GM23338 (cell line): Measurements from ENCODE around the gene STIL. TPM values are rescaled to one million over a fixed set of nuclear protein-coding genes. Genes with fewer than 3 reads are reported as not detected.

Experiments used
- ATAC-seq: fragments of 200-7000 bp; cut with Tn5 transposase; 3 replicates; pipeline ENCODE4 v1.9.1; 2020
- DNase-seq: peaks from one replicate; pipeline ENCODE4 v3.0.0-alpha.2; 2015; ENCODE audit warnings: low spot score
- H2AFZ ChIP-seq: fragments of 200-600 bp; sonication (generic); 2 replicates; pipeline ENCODE4 v1.8.0; 2016; ENCODE audit warnings: antibody characterized with exemption, mild to moderate bottlenecking, moderate library complexity
- H3F3A ChIP-seq: fragments of 200-600 bp; sonication (generic); replicated peaks from 2 replicates; pipeline ENCODE4 v1.8.0; 2017; ENCODE audit warnings: antibody characterized with exemption, mixed run types, low read depth
- H3K27ac ChIP-seq: fragments of 200-600 bp; sonication (generic); 2 replicates; pipeline ENCODE4 v1.6.1; 2016; ENCODE audit warnings: low read depth
- H3K27me3 ChIP-seq: fragments of 200-600 bp; sonication (generic); 2 replicates; pipeline ENCODE4 v1.8.0; 2016; ENCODE audit warnings: mild to moderate bottlenecking, mixed run types, moderate library complexity; ENCODE audit not compliant: insufficient read depth
- H3K36me3 ChIP-seq: fragments of 200-600 bp; sonication (generic); 2 replicates; pipeline ENCODE4 v1.8.0; 2016; ENCODE audit warnings: mild to moderate bottlenecking; ENCODE audit not compliant: insufficient read depth
- H3K4me1 ChIP-seq: fragments of 200-600 bp; sonication (generic); 2 replicates; pipeline ENCODE4 v1.8.0; 2016; ENCODE audit warnings: mild to moderate bottlenecking, moderate library complexity; ENCODE audit not compliant: insufficient read depth
- H3K4me2 ChIP-seq: fragments of 200-600 bp; sonication (generic); 2 replicates; pipeline ENCODE4 v1.7.1; 2017; ENCODE audit warnings: mixed run types
- H3K4me3 ChIP-seq: fragments of 200-600 bp; sonication (generic); 2 replicates; pipeline ENCODE4 v1.6.1; 2016; ENCODE audit warnings: mixed run types
- H3K79me2 ChIP-seq: fragments of 200-600 bp; sonication (generic); replicated peaks from 2 replicates; pipeline ENCODE4 v1.8.0; 2017; ENCODE audit warnings: mild to moderate bottlenecking; ENCODE audit not compliant: insufficient read depth
- H3K9me2 ChIP-seq: fragments of 200-600 bp; sonication (generic); 2 replicates; pipeline ENCODE4 v1.8.0; 2017; ENCODE audit not compliant: insufficient read depth
- H4K20me1 ChIP-seq: fragments of 200-600 bp; sonication (generic); replicated peaks from 2 replicates; pipeline ENCODE4 v1.8.0; 2017; ENCODE audit warnings: mild to moderate bottlenecking; ENCODE audit not compliant: insufficient read depth
- H3K27ac Mint-ChIP-seq: 2 replicates; pipeline ENCODE4 v1.8.0; 2020; ENCODE audit warnings: inconsistent platforms, mild to moderate bottlenecking, moderate library complexity, mixed read lengths
- H3K27me3 Mint-ChIP-seq: 3 replicates; pipeline ENCODE4 v1.8.0; 2022; ENCODE audit warnings: low read depth, mild to moderate bottlenecking, moderate library complexity, mixed read lengths, inconsistent platforms; ENCODE audit not compliant: insufficient read depth, poor library complexity
- H3K36me3 Mint-ChIP-seq: 3 replicates; pipeline ENCODE4 v1.8.0; 2021; ENCODE audit warnings: low read depth, mild to moderate bottlenecking, inconsistent platforms, moderate library complexity, mixed read lengths
- H3K4me1 Mint-ChIP-seq: 3 replicates; pipeline ENCODE4 v1.8.0; 2020; ENCODE audit warnings: mild to moderate bottlenecking, inconsistent platforms, mixed read lengths
- H3K4me3 Mint-ChIP-seq: 3 replicates; pipeline ENCODE4 v1.8.0; 2021; ENCODE audit warnings: moderate library complexity, mild to moderate bottlenecking, inconsistent platforms, mixed read lengths
- H3K9me3 Mint-ChIP-seq: 3 replicates; pipeline ENCODE4 v1.8.0; 2020; ENCODE audit warnings: moderate library complexity, mild to moderate bottlenecking, inconsistent platforms, mixed read lengths
- EZH2 ChIP-seq: fragments of 200-600 bp; sonication (generic); IDR thresholded peaks from one replicate; pipeline ENCODE4 v1.8.0; 2017; ENCODE audit warnings: antibody characterized with exemption, mild to moderate bottlenecking, low read depth; ENCODE audit not compliant: unreplicated experiment
- JUNB ChIP-seq: IDR thresholded peaks from one replicate; pipeline ENCODE4 v1.6.1; 2016; ENCODE audit warnings: antibody characterized with exemption; ENCODE audit not compliant: unreplicated experiment
- STAT1 ChIP-seq: IDR thresholded peaks from one replicate; pipeline ENCODE4 v1.6.1; 2016; ENCODE audit warnings: antibody characterized with exemption; ENCODE audit not compliant: unreplicated experiment
- ZNF331 ChIP-seq: fragments of 250-450 bp; sonication (Bioruptor Pico); IDR thresholded peaks from 2 replicates; pipeline ENCODE4 v1.5.0; 2020; ENCODE audit warnings: low read depth, mild to moderate bottlenecking, moderate library complexity
- polyA plus RNA-seq: library from polyadenylated mRNA; unstranded; fragments of >200 nt; fragmentation: Nextera tagmentation; extraction: Ambion mirVana; gene quantifications from 2 replicates; pipeline ENCODE4 v1.2.1, GENCODE V29; 2016
- total RNA-seq: library from RNA; depleted of rRNA; stranded (reverse); fragments of >200 nt; shearing (Covaris generic); gene quantifications from 2 replicates; pipeline ENCODE4 v1.2.3, GENCODE V29; 2014
- TF ChIP-seq, protein P1 (sequence below): IDR thresholded peaks from one replicate; pipeline ENCODE4 v1.6.1; 2018; ENCODE audit warnings: antibody characterized with exemption; ENCODE audit not compliant: unreplicated experiment
- TF ChIP-seq, protein P2 (sequence below), 2 experiments: fragments of 200-600 bp in 1 of 2; sonication (generic) in 1 of 2; conservative IDR thresholded peaks; 2 replicates each; pipeline versions ENCODE4 v1.5.1 to v1.6.1; 2016 to 2017; ENCODE audit warnings: antibody characterized with exemption in 2 of 2, low read depth in 2 of 2, mild to moderate bottlenecking in 2 of 2, moderate library complexity in 1 of 2
- TF ChIP-seq, protein P3 (sequence below): fragments of 250-450 bp; sonication (Bioruptor Pico); IDR thresholded peaks from 2 replicates; pipeline ENCODE4 v1.5.0; 2020; ENCODE audit warnings: mild to moderate bottlenecking, moderate library complexity

The STIL gene
- total and polyA plus RNA-seq, 2 experiments from 2014 or later: 15.6 to 38.2 TPM

DNA sequence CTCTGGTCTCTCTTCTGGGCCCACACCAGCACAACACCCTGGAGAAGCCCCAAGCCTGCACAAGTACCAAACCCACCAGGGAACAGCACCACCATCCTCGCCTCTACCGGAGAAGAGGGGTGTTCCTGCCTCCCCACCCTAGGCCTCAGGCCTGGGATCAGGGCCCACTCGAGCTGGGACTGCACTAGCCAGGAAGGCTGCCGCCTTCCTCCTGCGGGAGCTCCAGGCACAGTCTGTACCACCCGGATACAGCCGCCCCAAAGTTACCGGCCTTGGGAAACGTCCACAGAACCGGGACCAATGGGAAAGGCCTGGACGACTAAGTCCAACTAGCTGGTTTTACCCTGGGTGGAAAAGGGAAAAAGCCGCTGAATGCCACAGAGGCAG lies 85.3 kb downstream of the STIL start (continued):
- TF ChIP-seq, protein P1, sequence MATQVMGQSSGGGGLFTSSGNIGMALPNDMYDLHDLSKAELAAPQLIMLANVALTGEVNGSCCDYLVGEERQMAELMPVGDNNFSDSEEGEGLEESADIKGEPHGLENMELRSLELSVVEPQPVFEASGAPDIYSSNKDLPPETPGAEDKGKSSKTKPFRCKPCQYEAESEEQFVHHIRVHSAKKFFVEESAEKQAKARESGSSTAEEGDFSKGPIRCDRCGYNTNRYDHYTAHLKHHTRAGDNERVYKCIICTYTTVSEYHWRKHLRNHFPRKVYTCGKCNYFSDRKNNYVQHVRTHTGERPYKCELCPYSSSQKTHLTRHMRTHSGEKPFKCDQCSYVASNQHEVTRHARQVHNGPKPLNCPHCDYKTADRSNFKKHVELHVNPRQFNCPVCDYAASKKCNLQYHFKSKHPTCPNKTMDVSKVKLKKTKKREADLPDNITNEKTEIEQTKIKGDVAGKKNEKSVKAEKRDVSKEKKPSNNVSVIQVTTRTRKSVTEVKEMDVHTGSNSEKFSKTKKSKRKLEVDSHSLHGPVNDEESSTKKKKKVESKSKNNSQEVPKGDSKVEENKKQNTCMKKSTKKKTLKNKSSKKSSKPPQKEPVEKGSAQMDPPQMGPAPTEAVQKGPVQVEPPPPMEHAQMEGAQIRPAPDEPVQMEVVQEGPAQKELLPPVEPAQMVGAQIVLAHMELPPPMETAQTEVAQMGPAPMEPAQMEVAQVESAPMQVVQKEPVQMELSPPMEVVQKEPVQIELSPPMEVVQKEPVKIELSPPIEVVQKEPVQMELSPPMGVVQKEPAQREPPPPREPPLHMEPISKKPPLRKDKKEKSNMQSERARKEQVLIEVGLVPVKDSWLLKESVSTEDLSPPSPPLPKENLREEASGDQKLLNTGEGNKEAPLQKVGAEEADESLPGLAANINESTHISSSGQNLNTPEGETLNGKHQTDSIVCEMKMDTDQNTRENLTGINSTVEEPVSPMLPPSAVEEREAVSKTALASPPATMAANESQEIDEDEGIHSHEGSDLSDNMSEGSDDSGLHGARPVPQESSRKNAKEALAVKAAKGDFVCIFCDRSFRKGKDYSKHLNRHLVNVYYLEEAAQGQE: no peak

DNA sequence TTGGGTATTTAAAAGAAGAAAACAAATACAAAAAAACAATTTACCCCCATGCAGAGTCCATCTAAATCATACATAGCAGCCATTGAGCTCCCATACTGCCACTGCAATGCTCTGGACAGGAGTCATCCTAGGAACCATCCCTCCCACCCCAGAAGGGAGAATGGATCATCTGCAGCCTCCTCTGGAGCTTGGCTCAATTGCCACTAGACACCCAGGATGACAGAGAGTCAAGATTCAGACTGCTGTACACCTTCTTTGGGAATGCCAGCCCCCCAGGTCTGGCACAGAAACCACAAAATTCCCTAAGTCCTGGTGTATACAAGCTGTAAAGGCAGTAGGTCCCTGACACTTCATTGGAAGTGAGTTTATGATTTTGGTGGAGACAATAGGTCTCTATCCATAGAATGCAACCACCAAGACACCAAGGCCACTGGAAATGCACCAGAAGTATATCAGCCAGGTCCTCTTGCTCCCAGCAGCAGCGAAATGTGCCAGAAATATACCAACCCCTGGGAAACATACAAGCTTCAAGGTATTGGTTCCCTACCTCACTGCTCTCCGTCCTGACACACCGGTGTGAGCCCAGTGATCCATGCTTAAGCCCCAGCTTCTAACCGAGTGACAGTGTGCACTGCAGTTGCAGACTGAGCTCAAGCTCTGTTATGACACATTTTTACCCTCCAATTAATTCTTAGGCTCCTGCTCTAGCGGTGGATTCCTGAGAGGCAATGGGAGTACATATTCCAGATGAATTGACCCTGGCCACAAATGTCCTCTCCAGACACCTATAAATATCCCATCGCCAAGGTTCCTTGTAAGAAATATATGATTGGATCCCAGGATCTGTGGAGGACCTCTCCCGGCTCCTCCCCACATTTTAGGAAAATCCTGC lies 86.4 kb downstream of the STIL start:
- no peak overlapping the region for H3K27ac ChIP-seq
- H3K4me3 ChIP-seq: no peak overlapping the region
- H3K9me2 ChIP-seq: no peaks in the 10 kb centered on the region
- ATAC-seq (no peak), DNase-seq (no peak)
- peaks cover 9% of the 10 kb centered on the region for H4K20me1 ChIP-seq
- Mint-ChIP-seq H3K4me3 (peak overlapping the region; percentile 10; the same call in 1 of the 3 replicates), H3K27me3 (peaks cover 69% of the 10 kb centered on the region), H3K4me1 (peaks cover 47% of the 10 kb centered on the region), H3K9me3 (0 out of 3 replicates have a peak, but pooled peaks cover 3% of the 10 kb centered on the region), H3K36me3 (no peaks in the 10 kb centered on the region), H3K27ac (no peak overlapping the region)
- H3K4me2 ChIP-seq: peak overlapping the region; percentile 76; the same call in 1 of the 2 replicates
- peaks cover 21% of the 10 kb centered on the region for H3F3A ChIP-seq
- no peak for TF ChIP-seq ZNF331 (CRISPR knock-in tag)
- peak; percentile 59 for TF ChIP-seq EZH2
- TF ChIP-seq STAT1: no peak
- TF ChIP-seq, protein P2, sequence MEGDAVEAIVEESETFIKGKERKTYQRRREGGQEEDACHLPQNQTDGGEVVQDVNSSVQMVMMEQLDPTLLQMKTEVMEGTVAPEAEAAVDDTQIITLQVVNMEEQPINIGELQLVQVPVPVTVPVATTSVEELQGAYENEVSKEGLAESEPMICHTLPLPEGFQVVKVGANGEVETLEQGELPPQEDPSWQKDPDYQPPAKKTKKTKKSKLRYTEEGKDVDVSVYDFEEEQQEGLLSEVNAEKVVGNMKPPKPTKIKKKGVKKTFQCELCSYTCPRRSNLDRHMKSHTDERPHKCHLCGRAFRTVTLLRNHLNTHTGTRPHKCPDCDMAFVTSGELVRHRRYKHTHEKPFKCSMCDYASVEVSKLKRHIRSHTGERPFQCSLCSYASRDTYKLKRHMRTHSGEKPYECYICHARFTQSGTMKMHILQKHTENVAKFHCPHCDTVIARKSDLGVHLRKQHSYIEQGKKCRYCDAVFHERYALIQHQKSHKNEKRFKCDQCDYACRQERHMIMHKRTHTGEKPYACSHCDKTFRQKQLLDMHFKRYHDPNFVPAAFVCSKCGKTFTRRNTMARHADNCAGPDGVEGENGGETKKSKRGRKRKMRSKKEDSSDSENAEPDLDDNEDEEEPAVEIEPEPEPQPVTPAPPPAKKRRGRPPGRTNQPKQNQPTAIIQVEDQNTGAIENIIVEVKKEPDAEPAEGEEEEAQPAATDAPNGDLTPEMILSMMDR (conservative IDR thresholded peaks at IDR 0.05; ENCODE audit: low read depth in 2 of 2): no peak
- H3K79me2 ChIP-seq: no peaks in the 10 kb centered on the region
- H3K36me3 ChIP-seq: no peaks in the 10 kb centered on the region
- H3K4me1 ChIP-seq: peaks cover 67% of the 10 kb centered on the region
- H3K27me3 ChIP-seq: peaks cover 100% of the 10 kb centered on the region
- no peak overlapping the region for H2AFZ ChIP-seq

DNA sequence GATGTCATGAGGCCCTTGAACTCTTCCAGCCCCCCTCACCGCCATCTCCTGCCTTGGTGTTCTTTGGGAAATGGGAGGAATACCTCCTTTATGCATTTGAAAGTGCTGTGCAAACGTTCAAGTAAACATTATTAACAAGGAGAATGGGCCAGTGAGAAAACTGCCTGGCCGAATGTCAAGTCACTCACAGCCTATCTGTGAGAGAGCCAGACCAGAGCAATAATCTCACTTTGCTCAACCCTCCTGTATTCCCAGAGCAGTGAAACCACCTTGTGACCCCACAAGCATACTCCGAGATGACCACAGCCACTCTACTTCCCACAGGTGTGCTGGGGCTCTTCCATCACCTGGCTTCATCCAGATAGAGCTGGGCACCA lies 87.1 kb downstream of the STIL start:
- Histone ChIP-seq H3K27ac (no peak overlapping the region), H3K36me3 (no peaks in the 10 kb centered on the region), H3K27me3 (peaks cover 100% of the 10 kb centered on the region), H3K4me2 (peak overlapping the region; percentile 74; the same call in 1 of the 2 replicates), H3K9me2 (no peaks in the 10 kb centered on the region), H3F3A (peaks cover 21% of the 10 kb centered on the region), H3K4me1 (peaks cover 63% of the 10 kb centered on the region), H3K4me3 (no peak overlapping the region), H4K20me1 (peaks cover 9% of the 10 kb centered on the region), H3K79me2 (no peaks in the 10 kb centered on the region), H2AFZ (no peak overlapping the region)
- ATAC-seq: no peak
- Mint-ChIP-seq H3K4me3 (no peak overlapping the region; the same call in 2 of the 3 replicates), H3K4me1 (peaks cover 44% of the 10 kb centered on the region), H3K9me3 (0 out of 3 replicates have a peak, but pooled peaks cover 3% of the 10 kb centered on the region), H3K36me3 (no peaks in the 10 kb centered on the region), H3K27ac (no peak overlapping the region), H3K27me3 (peaks cover 63% of the 10 kb centered on the region)
- no peak for DNase-seq
- TF ChIP-seq EZH2 (no peak), JUNB (no peak)
- TF ChIP-seq, protein P3, sequence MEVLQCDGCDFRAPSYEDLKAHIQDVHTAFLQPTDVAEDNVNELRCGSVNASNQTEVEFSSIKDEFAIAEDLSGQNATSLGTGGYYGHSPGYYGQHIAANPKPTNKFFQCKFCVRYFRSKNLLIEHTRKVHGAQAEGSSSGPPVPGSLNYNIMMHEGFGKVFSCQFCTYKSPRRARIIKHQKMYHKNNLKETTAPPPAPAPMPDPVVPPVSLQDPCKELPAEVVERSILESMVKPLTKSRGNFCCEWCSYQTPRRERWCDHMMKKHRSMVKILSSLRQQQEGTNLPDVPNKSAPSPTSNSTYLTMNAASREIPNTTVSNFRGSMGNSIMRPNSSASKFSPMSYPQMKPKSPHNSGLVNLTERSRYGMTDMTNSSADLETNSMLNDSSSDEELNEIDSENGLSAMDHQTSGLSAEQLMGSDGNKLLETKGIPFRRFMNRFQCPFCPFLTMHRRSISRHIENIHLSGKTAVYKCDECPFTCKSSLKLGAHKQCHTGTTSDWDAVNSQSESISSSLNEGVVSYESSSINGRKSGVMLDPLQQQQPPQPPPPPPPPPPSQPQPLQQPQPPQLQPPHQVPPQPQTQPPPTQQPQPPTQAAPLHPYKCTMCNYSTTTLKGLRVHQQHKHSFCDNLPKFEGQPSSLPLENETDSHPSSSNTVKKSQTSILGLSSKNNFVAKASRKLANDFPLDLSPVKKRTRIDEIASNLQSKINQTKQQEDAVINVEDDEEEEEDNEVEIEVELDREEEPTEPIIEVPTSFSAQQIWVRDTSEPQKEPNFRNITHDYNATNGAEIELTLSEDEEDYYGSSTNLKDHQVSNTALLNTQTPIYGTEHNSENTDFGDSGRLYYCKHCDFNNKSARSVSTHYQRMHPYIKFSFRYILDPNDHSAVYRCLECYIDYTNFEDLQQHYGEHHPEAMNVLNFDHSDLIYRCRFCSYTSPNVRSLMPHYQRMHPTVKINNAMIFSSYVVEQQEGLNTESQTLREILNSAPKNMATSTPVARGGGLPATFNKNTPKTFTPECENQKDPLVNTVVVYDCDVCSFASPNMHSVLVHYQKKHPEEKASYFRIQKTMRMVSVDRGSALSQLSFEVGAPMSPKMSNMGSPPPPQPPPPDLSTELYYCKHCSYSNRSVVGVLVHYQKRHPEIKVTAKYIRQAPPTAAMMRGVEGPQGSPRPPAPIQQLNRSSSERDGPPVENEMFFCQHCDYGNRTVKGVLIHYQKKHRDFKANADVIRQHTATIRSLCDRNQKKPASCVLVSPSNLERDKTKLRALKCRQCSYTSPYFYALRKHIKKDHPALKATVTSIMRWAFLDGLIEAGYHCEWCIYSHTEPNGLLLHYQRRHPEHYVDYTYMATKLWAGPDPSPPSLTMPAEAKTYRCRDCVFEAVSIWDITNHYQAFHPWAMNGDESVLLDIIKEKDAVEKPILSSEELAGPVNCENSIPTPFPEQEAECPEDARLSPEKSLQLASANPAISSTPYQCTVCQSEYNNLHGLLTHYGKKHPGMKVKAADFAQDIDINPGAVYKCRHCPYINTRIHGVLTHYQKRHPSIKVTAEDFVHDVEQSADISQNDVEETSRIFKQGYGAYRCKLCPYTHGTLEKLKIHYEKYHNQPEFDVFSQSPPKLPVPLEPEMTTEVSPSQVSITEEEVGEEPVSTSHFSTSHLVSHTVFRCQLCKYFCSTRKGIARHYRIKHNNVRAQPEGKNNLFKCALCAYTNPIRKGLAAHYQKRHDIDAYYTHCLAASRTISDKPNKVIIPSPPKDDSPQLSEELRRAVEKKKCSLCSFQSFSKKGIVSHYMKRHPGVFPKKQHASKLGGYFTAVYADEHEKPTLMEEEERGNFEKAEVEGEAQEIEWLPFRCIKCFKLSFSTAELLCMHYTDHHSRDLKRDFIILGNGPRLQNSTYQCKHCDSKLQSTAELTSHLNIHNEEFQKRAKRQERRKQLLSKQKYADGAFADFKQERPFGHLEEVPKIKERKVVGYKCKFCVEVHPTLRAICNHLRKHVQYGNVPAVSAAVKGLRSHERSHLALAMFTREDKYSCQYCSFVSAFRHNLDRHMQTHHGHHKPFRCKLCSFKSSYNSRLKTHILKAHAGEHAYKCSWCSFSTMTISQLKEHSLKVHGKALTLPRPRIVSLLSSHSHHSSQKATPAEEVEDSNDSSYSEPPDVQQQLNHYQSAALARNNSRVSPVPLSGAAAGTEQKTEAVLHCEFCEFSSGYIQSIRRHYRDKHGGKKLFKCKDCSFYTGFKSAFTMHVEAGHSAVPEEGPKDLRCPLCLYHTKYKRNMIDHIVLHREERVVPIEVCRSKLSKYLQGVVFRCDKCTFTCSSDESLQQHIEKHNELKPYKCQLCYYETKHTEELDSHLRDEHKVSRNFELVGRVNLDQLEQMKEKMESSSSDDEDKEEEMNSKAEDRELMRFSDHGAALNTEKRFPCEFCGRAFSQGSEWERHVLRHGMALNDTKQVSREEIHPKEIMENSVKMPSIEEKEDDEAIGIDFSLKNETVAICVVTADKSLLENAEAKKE (CRISPR knock-in tag): no peak
